ENCODE results near the gene FAM193A.
A peak's percentile ranks its signal among the peaks of the same experiment; 100 is the strongest.

Gene FAM193A

DNA sequence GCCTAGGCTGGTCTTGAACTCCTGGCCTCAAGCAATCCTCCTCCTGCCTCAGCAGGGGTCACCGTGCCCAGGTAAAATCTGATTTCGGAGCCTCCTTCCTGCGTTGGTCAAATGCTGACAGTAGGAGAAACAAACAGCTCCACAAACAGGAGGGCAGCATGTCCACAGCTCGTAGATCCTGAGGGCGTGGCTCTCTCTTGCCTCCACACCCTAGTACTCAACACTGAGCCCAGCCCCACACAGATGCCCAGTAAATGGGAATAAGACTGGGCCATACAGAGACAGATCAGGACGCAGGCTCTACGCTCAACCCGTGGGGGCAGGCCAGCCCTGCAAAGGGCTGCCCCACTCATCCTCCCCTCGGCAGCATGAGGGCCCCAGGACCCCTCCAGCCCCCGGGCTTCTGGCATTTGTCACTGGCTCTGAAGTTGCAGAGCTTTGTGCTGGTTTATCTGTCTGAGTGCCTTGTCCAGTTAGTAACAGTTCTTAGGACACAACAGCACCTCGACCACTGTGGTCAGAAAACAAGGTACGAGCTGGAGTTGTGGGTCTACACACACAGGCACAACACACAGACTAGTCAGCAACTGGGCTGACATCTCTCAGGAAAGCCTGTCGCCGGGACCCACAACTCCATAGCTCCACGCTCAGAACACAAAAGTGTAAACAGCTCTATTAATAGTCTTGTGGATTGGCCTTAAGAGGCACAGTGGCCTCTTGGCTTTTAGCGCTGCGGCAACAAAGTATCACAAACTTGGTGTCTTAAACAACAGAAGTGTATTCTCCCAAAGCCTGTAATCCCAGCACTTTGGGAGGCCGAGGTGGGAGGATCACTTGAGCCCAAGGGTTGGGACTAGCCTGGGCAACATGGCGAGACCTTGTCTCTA lies 214.5 kb downstream of the FAM193A start:
- no peak overlapping the region for H3K27ac ChIP-seq
- TF ChIP-seq, protein P1, sequence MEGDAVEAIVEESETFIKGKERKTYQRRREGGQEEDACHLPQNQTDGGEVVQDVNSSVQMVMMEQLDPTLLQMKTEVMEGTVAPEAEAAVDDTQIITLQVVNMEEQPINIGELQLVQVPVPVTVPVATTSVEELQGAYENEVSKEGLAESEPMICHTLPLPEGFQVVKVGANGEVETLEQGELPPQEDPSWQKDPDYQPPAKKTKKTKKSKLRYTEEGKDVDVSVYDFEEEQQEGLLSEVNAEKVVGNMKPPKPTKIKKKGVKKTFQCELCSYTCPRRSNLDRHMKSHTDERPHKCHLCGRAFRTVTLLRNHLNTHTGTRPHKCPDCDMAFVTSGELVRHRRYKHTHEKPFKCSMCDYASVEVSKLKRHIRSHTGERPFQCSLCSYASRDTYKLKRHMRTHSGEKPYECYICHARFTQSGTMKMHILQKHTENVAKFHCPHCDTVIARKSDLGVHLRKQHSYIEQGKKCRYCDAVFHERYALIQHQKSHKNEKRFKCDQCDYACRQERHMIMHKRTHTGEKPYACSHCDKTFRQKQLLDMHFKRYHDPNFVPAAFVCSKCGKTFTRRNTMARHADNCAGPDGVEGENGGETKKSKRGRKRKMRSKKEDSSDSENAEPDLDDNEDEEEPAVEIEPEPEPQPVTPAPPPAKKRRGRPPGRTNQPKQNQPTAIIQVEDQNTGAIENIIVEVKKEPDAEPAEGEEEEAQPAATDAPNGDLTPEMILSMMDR (IDR thresholded peaks at IDR 0.05): no peak
- no peak for TF ChIP-seq ZFX (IDR thresholded peaks at IDR 0.05; ENCODE audit: borderline replicate concordance)

DNA sequence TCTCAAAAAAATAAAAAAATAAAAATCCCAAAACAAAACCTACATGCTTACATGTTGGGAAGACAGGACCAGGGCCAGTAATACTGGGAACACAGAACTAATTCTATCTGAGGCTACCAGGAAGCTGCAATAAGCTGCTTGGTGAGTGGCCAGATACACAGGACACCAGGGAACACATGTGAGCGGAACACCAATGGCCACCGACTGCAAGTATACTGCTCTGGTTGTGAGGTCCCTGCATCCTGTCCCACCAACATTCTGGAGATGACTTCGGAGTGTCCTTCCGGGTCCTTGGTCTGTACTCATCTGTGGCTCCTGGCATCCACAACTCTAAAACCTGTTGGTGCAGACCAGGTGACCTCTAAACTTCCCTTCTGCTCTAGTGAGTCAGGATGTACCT lies 217.0 kb downstream of the FAM193A start:
- peak overlapping the region; percentile 90; the same call in 1 of the 2 replicates for H3K27ac ChIP-seq
- TF ChIP-seq, protein P1 (IDR thresholded peaks at IDR 0.05): no peak
- TF ChIP-seq ZFX (IDR thresholded peaks at IDR 0.05; ENCODE audit: borderline replicate concordance): no peak

DNA sequence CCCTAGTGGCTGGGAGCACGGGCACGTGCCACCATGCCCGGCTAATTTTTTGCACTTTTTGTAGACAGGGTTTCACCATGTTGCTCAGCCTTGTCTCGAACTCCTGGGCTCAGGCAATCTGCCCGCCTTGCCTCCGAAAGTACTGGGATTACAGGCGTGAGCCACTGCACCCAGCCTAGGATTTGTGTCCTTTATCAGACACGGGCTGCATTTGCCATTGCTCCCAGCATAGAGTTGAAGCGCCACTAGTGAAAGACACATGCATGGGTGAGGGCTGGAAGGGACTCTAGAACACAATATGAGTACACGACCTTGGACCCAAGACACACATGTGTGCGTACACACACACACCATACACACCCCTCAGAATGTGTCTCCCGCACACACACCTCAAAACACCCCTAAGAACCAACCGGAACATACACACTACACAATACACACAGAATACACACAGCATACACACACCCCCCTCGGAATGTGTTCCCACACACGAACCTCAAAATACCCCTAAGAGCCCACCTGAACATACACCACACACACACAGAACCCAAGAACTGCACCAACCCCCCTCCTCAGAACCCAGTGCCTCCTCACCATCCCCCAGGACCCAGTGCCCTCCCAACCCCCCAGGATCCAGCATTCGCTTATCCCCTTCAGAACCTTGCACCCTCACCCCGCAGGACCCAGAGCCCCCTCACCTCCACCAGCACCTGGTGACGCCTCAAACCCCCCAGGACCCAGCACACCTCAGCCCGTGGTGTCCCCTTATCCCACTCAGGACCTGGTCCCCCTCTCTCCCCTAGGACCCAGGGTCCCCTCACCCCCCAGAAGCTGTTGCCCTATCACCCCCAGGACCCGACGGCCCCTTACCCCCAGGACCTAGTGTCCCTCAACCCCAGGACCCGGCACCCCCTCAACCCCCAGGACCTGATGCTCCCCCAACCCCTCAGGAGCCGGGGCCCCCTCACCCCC lies 218.7 kb downstream of the FAM193A start:
- H3K27ac ChIP-seq: peak overlapping the region; percentile 90
- TF ChIP-seq, protein P1 (IDR thresholded peaks at IDR 0.05): no peak
- no peak for TF ChIP-seq ZFX (IDR thresholded peaks at IDR 0.05; ENCODE audit: borderline replicate concordance)

DNA sequence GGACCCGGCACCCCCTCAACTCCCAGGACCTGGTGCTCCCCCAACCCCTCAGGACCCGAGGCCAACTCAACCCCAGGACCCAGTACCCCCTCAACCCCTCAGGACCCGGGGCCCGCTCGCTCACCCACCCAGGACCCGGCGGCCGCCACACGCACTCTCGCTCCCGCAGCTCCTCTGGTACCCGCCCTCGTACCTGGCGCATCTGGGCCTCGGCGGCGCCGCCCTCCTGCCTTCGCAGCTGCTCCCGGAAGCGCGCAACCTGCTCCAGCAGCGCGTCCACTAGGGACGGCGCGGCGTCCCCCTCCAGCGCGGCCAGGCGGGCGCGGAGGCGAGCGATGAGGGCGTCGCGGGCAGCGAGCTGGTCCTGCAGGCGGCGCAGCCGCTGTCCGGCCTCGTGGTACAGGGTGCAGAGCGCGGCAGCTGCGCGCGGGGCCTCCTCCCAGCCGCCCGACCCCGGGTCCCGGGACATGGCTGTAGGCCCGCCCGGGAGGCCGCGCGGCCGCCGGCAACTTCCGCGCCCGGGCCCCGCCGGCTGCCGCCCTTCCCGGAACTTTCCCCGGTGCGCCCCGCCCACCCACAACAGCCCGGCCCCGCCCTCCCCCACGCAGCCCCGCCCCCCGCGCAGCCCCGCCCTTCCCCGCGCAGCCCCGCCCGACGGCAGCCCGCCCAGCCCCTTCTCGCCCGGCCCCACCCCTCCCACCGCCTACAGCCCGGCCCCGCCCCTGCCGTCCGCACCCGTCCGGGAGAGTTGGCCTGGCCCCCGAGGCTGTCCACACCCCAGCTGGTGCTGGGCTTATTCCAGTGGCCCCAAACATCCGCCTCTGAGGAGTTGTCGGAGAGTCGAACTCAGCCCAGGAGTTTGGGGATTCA lies 219.6 kb downstream of the FAM193A start, which contains the start of gene TNIP2:
Gene TNIP2 (minus strand): TSS at position 516 of the 870 bp plus-strand sequence. CDS start 47 bp downstream, at position 469.
- peak within 1 kb of the TSS; percentile 90 for H3K27ac ChIP-seq

DNA sequence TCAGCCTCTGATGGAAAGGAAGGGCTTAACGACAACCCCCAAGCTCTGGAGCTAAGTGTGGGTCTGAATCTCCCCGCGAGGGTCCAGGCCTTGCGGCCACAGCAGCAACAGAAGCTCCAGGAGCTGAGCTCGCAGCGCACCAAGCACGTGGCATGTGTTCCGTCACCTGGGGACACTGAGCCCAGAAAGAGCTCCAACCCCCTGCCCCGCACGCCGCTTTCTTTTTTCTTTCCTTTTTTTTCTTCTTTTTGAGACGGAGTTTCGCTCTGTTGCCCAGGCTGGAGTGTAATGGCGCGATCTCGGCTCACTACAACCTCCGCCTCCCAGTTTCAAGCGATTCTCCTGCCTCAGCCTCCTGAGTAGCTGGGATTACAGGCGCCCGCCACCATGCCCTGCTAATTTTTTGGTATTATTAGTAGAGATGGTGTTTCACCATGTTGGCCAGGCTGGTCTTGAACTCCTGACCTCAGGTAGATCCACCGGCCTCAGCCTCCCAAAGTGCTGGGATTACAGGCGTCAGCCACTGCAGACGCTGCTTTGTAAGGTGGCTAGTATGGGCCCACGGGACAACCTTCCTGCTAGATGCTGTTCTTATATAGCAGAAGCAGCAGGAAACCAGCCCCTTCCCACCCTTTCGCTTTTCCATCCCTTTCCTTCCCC lies 220.4 kb downstream of the FAM193A start:
- peak overlapping the region; percentile 90; the same call in 1 of the 2 replicates for H3K27ac ChIP-seq
- no peak for TF ChIP-seq ZFX (IDR thresholded peaks at IDR 0.05; ENCODE audit: borderline replicate concordance)
- TF ChIP-seq, protein P1 (IDR thresholded peaks at IDR 0.05): no peak

More for the DNA sequence above, 219.6 kb downstream of the FAM193A start, which contains the start of gene TNIP2:
- TF ChIP-seq ZFX (IDR thresholded peaks at IDR 0.05; ENCODE audit: borderline replicate concordance): no peak
- TF ChIP-seq, protein P1 (IDR thresholded peaks at IDR 0.05): no peak

DNA sequence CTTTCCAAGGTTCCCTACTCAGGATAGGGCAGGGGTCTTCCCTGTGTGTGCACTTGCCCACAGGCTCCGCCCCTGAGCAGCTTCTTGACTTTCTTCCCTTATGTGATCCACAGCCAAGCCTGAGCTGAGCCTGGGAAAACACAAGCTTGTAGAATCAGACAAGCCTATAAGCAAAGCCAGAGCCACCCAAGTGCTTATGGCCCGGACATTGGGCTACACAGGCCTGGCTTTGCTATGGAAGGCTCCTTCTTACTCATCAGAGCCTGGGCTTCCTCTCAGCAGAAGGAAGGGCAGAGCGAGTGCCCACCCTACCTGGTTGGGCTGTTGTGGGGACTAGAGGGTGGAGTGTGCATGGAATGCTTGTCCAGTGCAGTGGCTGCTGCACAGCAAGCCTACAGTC lies 221.0 kb downstream of the FAM193A start:
- H3K27ac ChIP-seq: no peak overlapping the region
- TF ChIP-seq, protein P1 (IDR thresholded peaks at IDR 0.05): no peak
- no peak for TF ChIP-seq ZFX (IDR thresholded peaks at IDR 0.05; ENCODE audit: borderline replicate concordance)
